GM18519 (cell line): ENCODE measurements around the gene NAGPA.

Source experiments
- ATAC-seq: cut with Tn5 transposase; IDR thresholded peaks from one replicate; pipeline ENCODE4 v1.9.1; 2021; ENCODE audit warnings: mild to moderate bottlenecking, moderate library complexity; ENCODE audit not compliant: unreplicated experiment, low FRiP score

Gene NAGPA

DNA sequence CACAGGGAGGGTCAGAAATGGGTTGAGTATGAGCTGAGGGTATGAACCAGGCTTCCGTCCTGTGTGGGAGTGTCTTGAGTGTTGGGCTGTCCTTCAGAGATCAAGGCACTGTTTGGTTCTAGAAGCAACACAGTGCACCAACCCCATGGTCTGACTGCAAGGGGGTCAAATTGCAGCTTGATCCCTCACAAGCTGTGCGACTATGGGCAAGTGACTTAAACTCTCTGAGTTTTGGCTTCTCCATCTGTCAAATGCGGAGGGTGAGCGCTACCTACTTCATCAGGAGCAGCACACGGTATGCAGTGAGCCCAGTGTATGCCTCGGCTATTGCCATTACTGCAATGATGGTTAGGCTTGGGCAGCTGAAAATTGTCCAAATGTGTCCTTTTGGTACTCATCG is 54.6 kb downstream of the NAGPA start:
- ATAC-seq: no peak

DNA sequence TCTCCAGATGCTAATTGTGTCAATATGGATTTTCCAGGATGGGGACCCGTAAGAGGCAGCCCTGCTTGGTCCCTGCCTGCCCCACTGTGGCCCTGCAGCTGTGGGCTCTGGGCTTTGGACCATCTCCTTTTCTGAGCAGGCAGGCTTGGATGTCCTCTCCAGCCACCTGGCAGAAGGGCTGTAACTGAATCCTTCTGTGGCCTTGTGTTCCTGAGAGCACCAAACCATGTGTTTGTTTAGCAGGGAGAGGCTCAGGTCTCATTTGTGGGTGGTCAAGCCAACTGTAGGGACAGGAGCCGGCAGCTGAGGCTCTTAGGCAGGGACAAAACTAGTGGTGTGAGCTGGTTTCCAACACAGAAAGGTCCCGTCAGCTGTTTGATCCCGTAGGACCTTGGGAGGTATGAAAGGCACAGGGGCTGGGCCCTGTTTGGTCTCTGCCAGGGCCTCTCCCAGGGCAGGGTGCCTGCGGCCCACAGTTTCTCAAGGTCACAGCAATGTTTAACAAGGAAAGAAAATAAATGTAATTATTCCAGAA is 57.1 kb downstream of the NAGPA start:
- ATAC-seq: no peak

DNA sequence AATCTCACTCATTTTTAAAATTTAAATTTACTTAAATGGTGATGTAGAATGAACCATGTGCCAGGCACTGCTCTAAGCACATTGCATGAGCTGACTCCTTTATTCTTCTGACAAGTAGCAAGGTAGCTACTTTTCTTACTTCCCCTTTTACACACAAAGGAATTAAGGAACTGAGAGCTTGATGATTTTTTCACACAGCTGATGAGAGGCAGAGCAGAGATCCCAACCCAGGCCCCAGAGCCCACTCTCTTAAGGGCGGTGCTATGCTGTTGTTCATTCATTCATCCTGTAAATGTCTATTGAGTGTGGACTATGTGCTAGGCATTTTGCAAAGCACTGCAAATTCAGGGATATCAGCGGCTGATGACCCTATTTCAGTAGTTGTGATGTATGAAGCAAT is 57.7 kb downstream of the NAGPA start:
- ATAC-seq: peak; percentile 96
